Sciatic nerve (tissue), 2 donors: ENCODE results near the gene LSM7. TPM values are rescaled to one million over a fixed set of nuclear protein-coding genes. Genes with fewer than 3 reads are reported as not detected.

ENCODE experiments used
- ATAC-seq: fragments of 200-7000 bp; cut with Tn5 transposase; one replicate; pipeline ENCODE4 v1.9.1; 2020; ENCODE audit warnings: mild to moderate bottlenecking, moderate library complexity
- DNase-seq: peaks from one replicate; pipeline ENCODE4 v3.0.0-alpha.2; 2020; ENCODE audit warnings: low spot score
- intact Hi-C: fragments of 100-400 bp; cut with DNase I; formaldehyde crosslinking; loops from one replicate; pipeline ENCODE4 v1.14.2; 2022
- total RNA-seq: library from RNA; stranded (reverse); fragmentation: NEBNext Ultra II Directional; extraction: Animal tissue kit (Norgen Biotek cat#: 25700); gene quantifications from one replicate; pipeline ENCODE4 v1.2.1, GENCODE V29; 2021
- donor health status: DM: no; HTN: no; CAD: no.
- donor health status: DM: no; HTN: no; CAD: no.

Gene LSM7
- total RNA-seq, 1 donor from 2014 or later: 46.9 TPM

GRCh38 chr19:2329149-2329478, 728 bp upstream of the LSM7 start:
- ATAC-seq (no peak), DNase-seq (no peak)
- intact Hi-C loops: no loop called here

- DNase-seq (no peak), ATAC-seq (peak; percentile 38)
- intact Hi-C loops: no loop called here
Observed at GRCh38 chr19:2327773-2328400, 499 bp downstream of the LSM7 start.

- DNase-seq: no peak
- no peak for ATAC-seq
- intact Hi-C loops: no loop called here
Observed at GRCh38 chr19:2326699-2327360, 1.6 kb downstream of the LSM7 start.

- ATAC-seq (no peak), DNase-seq (no peak)
- intact Hi-C loops: no loop called here
Observed at GRCh38 chr19:2325281-2326046, 2.9 kb downstream of the LSM7 start.

GRCh38 chr19:2324220-2324948, 4.0 kb downstream of the LSM7 start:
- intact Hi-C loops: no loop called here
- ATAC-seq (no peak), DNase-seq (no peak)

- DNase-seq: no peak
- no peak for ATAC-seq
- intact Hi-C loops: no loop called here
Observed at GRCh38 chr19:2323707-2324106, 4.7 kb downstream of the LSM7 start.

GRCh38 chr19:2321565-2322283, 6.7 kb downstream of the LSM7 start:
- DNase-seq: no peak
- no peak for ATAC-seq
- intact Hi-C loops: no loop called here

- intact Hi-C loops: no loop called here
- DNase-seq (no peak), ATAC-seq (no peak)
Observed at GRCh38 chr19:2320939-2321338, 7.4 kb downstream of the LSM7 start.

GRCh38 chr19:2320049-2320448, 8.3 kb downstream of the LSM7 start:
- intact Hi-C loops: no loop called here
- DNase-seq (no peak), ATAC-seq (no peak)

GRCh38 chr19:2319551-2319950, 8.8 kb downstream of the LSM7 start:
- DNase-seq: no peak
- no peak for ATAC-seq
- intact Hi-C loops: no loop called here

GRCh38 chr19:2318923-2319322, 9.5 kb downstream of the LSM7 start:
- DNase-seq: no peak
- intact Hi-C loops: no loop called here
- no peak for ATAC-seq

- ATAC-seq (no peak), DNase-seq (no peak)
- intact Hi-C loops: no loop called here
Observed at GRCh38 chr19:2317756-2318155, 10.6 kb downstream of the LSM7 start.

GRCh38 chr19:2317300-2317699, 11.1 kb downstream of the LSM7 start:
- intact Hi-C loops: no loop called here
- ATAC-seq (no peak), DNase-seq (no peak)

- ATAC-seq (peak; percentile 89), DNase-seq (peak; percentile 80)
- intact Hi-C loops: no loop called here
Observed at GRCh38 chr19:2315818-2316353, 12.5 kb downstream of the LSM7 start.

GRCh38 chr19:2315121-2315817, 13.1 kb downstream of the LSM7 start:
- intact Hi-C loops: no loop called here
- ATAC-seq: no peak
- DNase-seq: no peak

- DNase-seq (no peak), ATAC-seq (no peak)
- intact Hi-C loops: no loop called here
Observed at GRCh38 chr19:2312820-2313501, 15.4 kb downstream of the LSM7 start.

GRCh38 chr19:2311093-2311492, 17.3 kb downstream of the LSM7 start:
- no peak for ATAC-seq
- intact Hi-C loops: no loop called here
- DNase-seq: no peak
